ENCODE measurements around the gene RAB22A.

Gene RAB22A, protein sequence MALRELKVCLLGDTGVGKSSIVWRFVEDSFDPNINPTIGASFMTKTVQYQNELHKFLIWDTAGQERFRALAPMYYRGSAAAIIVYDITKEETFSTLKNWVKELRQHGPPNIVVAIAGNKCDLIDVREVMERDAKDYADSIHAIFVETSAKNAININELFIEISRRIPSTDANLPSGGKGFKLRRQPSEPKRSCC

GRCh38 chr20:58309591-58310290 is at the start of gene RAB22A:
Gene RAB22A (plus strand): TSS chr20:58309715. CDS start chr20:58309977, 262 bp downstream.
- H3K27ac ChIP-seq (ENCODE audit: low read depth, low read length): peak within 1 kb of the TSS; percentile 81
- no peaks in the 10 kb centered on the region for H3K9me3 ChIP-seq (ENCODE audit: control insufficient read depth in 1 of 2, low read length in 2 of 2)
- peak within 1 kb of the TSS; percentile 70 to 77 for H3K9ac ChIP-seq (ENCODE audit: low read depth in 1 of 2, low read length in 2 of 2)
- peaks cover 15 to 22% of the 10 kb centered on the region in 2 donors for H3K4me1 ChIP-seq (ENCODE audit: control insufficient read depth in 1 of 2, insufficient read depth in 2 of 2, low read length in 2 of 2)
- no peaks in the 10 kb centered on the region for H3K27me3 ChIP-seq (ENCODE audit: control insufficient read depth in 1 of 2, insufficient read depth in 2 of 2, low read length in 2 of 2)
- peaks cover 6 to 17% of the 10 kb centered on the region in 2 donors for H3K36me3 ChIP-seq (ENCODE audit: control insufficient read depth in 1 of 2, insufficient read depth in 2 of 2, low read length in 2 of 2)
- H3K4me3 ChIP-seq (ENCODE audit: low read depth in 1 of 2, low read length in 2 of 2): peak within 1 kb of the TSS; percentile 79 to 86

- no peak overlapping the region for H3K4me3 ChIP-seq (ENCODE audit: low read depth in 1 of 2, low read length in 2 of 2)
- no peak overlapping the region for H3K9ac ChIP-seq (ENCODE audit: low read depth in 1 of 2, low read length in 2 of 2)
- H3K9me3 ChIP-seq (ENCODE audit: control insufficient read depth in 1 of 2, low read length in 2 of 2): no peaks in the 10 kb centered on the region
- no peaks in the 10 kb centered on the region for H3K4me1 ChIP-seq (ENCODE audit: control insufficient read depth in 1 of 2, insufficient read depth in 2 of 2, low read length in 2 of 2)
- H3K27me3 ChIP-seq (ENCODE audit: control insufficient read depth in 1 of 2, insufficient read depth in 2 of 2, low read length in 2 of 2): no peaks in the 10 kb centered on the region
- peaks cover 0 to 11% of the 10 kb centered on the region in 2 donors for H3K36me3 ChIP-seq (ENCODE audit: control insufficient read depth in 1 of 2, insufficient read depth in 2 of 2, low read length in 2 of 2)
- no peak overlapping the region for H3K27ac ChIP-seq (ENCODE audit: low read depth, low read length)
These were observed 49.5 kb upstream of the RAB22A start for GRCh38 chr20:58260006-58260405.

- H3K4me1 ChIP-seq (ENCODE audit: control insufficient read depth in 1 of 2, insufficient read depth in 2 of 2, low read length in 2 of 2): no peaks in the 10 kb centered on the region
- H3K36me3 ChIP-seq (ENCODE audit: control insufficient read depth in 1 of 2, insufficient read depth in 2 of 2, low read length in 2 of 2): peaks cover 0 to 21% of the 10 kb centered on the region in 2 donors
- H3K9me3 ChIP-seq (ENCODE audit: control insufficient read depth in 1 of 2, low read length in 2 of 2): no peaks in the 10 kb centered on the region
- H3K4me3 ChIP-seq (ENCODE audit: low read depth in 1 of 2, low read length in 2 of 2): no peak overlapping the region
- no peaks in the 10 kb centered on the region for H3K27me3 ChIP-seq (ENCODE audit: control insufficient read depth in 1 of 2, insufficient read depth in 2 of 2, low read length in 2 of 2)
- no peak overlapping the region for H3K9ac ChIP-seq (ENCODE audit: low read depth in 1 of 2, low read length in 2 of 2)
- H3K27ac ChIP-seq (ENCODE audit: low read depth, low read length): no peak overlapping the region
These were observed 47.9 kb upstream of the RAB22A start for GRCh38 chr20:58261660-58262059.

- Histone ChIP-seq H3K27ac (ENCODE audit: low read depth, low read length) (no peak overlapping the region), H3K9me3 (ENCODE audit: control insufficient read depth in 1 of 2, low read length in 2 of 2) (no peaks in the 10 kb centered on the region), H3K27me3 (ENCODE audit: control insufficient read depth in 1 of 2, insufficient read depth in 2 of 2, low read length in 2 of 2) (no peaks in the 10 kb centered on the region), H3K4me1 (ENCODE audit: control insufficient read depth in 1 of 2, insufficient read depth in 2 of 2, low read length in 2 of 2) (peaks cover 0 to 9% of the 10 kb centered on the region in 2 donors), H3K9ac (ENCODE audit: low read depth in 1 of 2, low read length in 2 of 2) (no peak overlapping the region), H3K36me3 (ENCODE audit: control insufficient read depth in 1 of 2, insufficient read depth in 2 of 2, low read length in 2 of 2) (peaks cover 0 to 36% of the 10 kb centered on the region in 2 donors), H3K4me3 (ENCODE audit: low read depth in 1 of 2, low read length in 2 of 2) (no peak overlapping the region)
These were observed 45.2 kb upstream of the RAB22A start for GRCh38 chr20:58264271-58264670.

GRCh38 chr20:58267389-58268215 is 41.9 kb upstream of the RAB22A start:
- H3K36me3 ChIP-seq (ENCODE audit: control insufficient read depth in 1 of 2, insufficient read depth in 2 of 2, low read length in 2 of 2): peaks cover 0 to 37% of the 10 kb centered on the region in 2 donors

DNA sequence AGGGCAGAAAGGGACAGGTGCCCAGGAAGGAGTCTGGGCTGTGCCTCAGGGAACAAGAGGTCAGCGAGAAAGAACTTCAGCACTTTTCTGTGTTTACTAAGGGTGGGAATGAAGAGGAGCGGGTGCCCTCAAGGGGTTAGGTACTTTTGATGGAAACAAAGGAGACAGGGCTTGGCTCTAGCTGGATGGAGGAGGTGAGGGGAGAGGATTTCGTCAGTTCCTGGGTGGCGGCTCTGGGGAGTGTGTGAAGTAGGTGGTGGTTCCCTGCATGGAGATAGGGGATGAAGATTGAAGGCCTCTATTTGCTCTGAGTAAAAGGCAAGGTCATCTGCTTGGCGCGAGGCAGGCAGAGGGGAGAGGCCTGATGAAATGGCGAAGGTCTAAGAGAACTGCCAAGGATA is 41.1 kb upstream of the RAB22A start:
- no peak overlapping the region for H3K4me3 ChIP-seq (ENCODE audit: low read depth in 1 of 2, low read length in 2 of 2)
- no peak overlapping the region for H3K27ac ChIP-seq (ENCODE audit: low read depth, low read length)
- no peak overlapping the region for H3K9ac ChIP-seq (ENCODE audit: low read depth in 1 of 2, low read length in 2 of 2)
- H3K36me3 ChIP-seq (ENCODE audit: control insufficient read depth in 1 of 2, insufficient read depth in 2 of 2, low read length in 2 of 2): peaks cover 0 to 37% of the 10 kb centered on the region in 2 donors
- H3K4me1 ChIP-seq (ENCODE audit: control insufficient read depth in 1 of 2, insufficient read depth in 2 of 2, low read length in 2 of 2): peaks cover 0 to 9% of the 10 kb centered on the region in 2 donors
- no peaks in the 10 kb centered on the region for H3K27me3 ChIP-seq (ENCODE audit: control insufficient read depth in 1 of 2, insufficient read depth in 2 of 2, low read length in 2 of 2)
- no peaks in the 10 kb centered on the region for H3K9me3 ChIP-seq (ENCODE audit: control insufficient read depth in 1 of 2, low read length in 2 of 2)

More at GRCh38 chr20:58267389-58268215, 41.9 kb upstream of the RAB22A start:
- H3K9me3 ChIP-seq (ENCODE audit: control insufficient read depth in 1 of 2, low read length in 2 of 2): no peaks in the 10 kb centered on the region
- no peak overlapping the region for H3K9ac ChIP-seq (ENCODE audit: low read depth in 1 of 2, low read length in 2 of 2)
- no peaks in the 10 kb centered on the region for H3K27me3 ChIP-seq (ENCODE audit: control insufficient read depth in 1 of 2, insufficient read depth in 2 of 2, low read length in 2 of 2)
- H3K27ac ChIP-seq (ENCODE audit: low read depth, low read length): no peak overlapping the region
- peaks cover 0 to 9% of the 10 kb centered on the region in 2 donors for H3K4me1 ChIP-seq (ENCODE audit: control insufficient read depth in 1 of 2, insufficient read depth in 2 of 2, low read length in 2 of 2)
- H3K4me3 ChIP-seq (ENCODE audit: low read depth in 1 of 2, low read length in 2 of 2): no peak overlapping the region

DNA sequence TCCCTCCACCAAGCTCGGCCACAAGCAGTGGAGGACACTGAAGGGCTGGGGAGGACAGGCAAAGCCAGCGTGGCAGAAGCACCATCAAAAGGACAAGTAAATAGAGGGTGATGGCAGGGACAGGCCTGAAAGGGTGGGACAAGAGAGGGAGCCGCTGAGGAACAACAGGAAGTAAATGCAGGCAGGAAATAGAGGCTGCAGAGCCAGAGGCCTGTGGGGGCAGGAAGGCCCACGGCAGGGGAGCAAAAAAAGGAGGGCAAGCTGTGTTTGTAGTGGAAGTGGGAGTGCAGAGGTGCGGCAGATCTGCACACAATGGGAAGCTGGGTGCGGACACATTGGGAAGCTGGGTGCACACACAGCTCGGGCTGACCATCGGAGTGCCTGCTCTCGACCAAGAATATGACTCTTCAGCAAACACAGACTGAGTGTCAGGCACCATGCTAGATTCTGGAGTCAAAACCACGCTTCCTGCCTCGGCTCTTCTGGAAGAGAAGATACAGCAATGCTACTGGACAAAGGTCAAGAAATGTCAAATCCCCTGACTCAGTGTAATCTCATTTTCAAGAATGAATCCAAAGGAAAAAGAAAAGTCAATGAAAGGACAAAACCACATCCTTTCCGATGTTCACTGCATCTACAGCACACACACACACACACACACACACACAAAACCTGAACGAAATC is 40.4 kb upstream of the RAB22A start:
- Histone ChIP-seq H3K27ac (ENCODE audit: low read depth, low read length) (no peak overlapping the region), H3K27me3 (ENCODE audit: control insufficient read depth in 1 of 2, insufficient read depth in 2 of 2, low read length in 2 of 2) (no peaks in the 10 kb centered on the region), H3K36me3 (ENCODE audit: control insufficient read depth in 1 of 2, insufficient read depth in 2 of 2, low read length in 2 of 2) (peaks cover 0 to 35% of the 10 kb centered on the region in 2 donors)

DNA sequence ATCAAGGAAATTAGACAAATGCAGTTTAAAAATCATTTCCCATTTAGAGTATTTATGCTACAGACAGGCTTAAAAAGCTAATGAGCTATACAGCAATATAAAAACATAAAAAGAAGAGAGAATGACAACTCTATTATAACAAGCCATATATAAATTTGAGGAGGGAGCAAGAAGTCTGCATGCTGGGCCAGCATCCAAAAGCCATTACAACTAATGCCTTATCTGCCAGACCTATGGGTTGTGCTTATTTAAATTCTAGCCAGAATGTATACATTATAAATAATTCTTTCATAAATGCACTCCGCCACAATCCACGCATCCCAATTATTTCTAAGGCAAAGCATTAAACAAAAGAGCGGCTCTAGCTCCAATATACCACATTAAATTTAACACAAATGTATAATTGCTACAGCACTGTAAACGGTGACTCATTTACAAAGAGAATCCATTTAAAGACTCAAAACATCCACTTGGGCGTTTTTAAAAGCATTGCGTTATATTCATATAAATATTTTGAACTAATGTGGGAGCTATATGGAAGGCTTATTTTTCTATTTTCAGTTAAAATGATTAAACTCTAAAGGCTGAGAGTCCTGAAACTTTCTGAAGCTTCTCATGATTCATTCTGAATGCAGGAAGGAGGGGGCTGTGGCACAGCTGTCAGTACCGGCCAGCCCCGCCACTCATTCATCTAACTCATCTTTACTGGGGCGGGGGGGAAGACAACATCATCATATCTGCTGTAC is 37.7 kb upstream of the RAB22A start:
- no peak overlapping the region for H3K9ac ChIP-seq (ENCODE audit: low read depth in 1 of 2, low read length in 2 of 2)
- no peak overlapping the region for H3K4me3 ChIP-seq (ENCODE audit: low read depth in 1 of 2, low read length in 2 of 2)
- peaks cover 0 to 16% of the 10 kb centered on the region in 2 donors for H3K36me3 ChIP-seq (ENCODE audit: control insufficient read depth in 1 of 2, insufficient read depth in 2 of 2, low read length in 2 of 2)
- H3K4me1 ChIP-seq (ENCODE audit: control insufficient read depth in 1 of 2, insufficient read depth in 2 of 2, low read length in 2 of 2): peaks cover 0 to 9% of the 10 kb centered on the region in 2 donors
- no peak overlapping the region for H3K27ac ChIP-seq (ENCODE audit: low read depth, low read length)
- no peaks in the 10 kb centered on the region for H3K27me3 ChIP-seq (ENCODE audit: control insufficient read depth in 1 of 2, insufficient read depth in 2 of 2, low read length in 2 of 2)
- H3K9me3 ChIP-seq (ENCODE audit: control insufficient read depth in 1 of 2, low read length in 2 of 2): no peaks in the 10 kb centered on the region

More for the DNA sequence above, 40.4 kb upstream of the RAB22A start:
- Histone ChIP-seq H3K9me3 (ENCODE audit: control insufficient read depth in 1 of 2, low read length in 2 of 2) (no peaks in the 10 kb centered on the region), H3K4me3 (ENCODE audit: low read depth in 1 of 2, low read length in 2 of 2) (no peak overlapping the region), H3K9ac (ENCODE audit: low read depth in 1 of 2, low read length in 2 of 2) (no peak overlapping the region), H3K4me1 (ENCODE audit: control insufficient read depth in 1 of 2, insufficient read depth in 2 of 2, low read length in 2 of 2) (peaks cover 0 to 9% of the 10 kb centered on the region in 2 donors)

- no peaks in the 10 kb centered on the region for H3K27me3 ChIP-seq (ENCODE audit: control insufficient read depth in 1 of 2, insufficient read depth in 2 of 2, low read length in 2 of 2)
- H3K27ac ChIP-seq (ENCODE audit: low read depth, low read length): no peak overlapping the region
- H3K9me3 ChIP-seq (ENCODE audit: control insufficient read depth in 1 of 2, low read length in 2 of 2): no peaks in the 10 kb centered on the region
- no peak overlapping the region for H3K9ac ChIP-seq (ENCODE audit: low read depth in 1 of 2, low read length in 2 of 2)
- H3K4me1 ChIP-seq (ENCODE audit: control insufficient read depth in 1 of 2, insufficient read depth in 2 of 2, low read length in 2 of 2): no peaks in the 10 kb centered on the region
- H3K4me3 ChIP-seq (ENCODE audit: low read depth in 1 of 2, low read length in 2 of 2): no peak overlapping the region
- peaks cover 0 to under 1% of the 10 kb centered on the region in 2 donors for H3K36me3 ChIP-seq (ENCODE audit: control insufficient read depth in 1 of 2, insufficient read depth in 2 of 2, low read length in 2 of 2)
These were observed 35.1 kb upstream of the RAB22A start for GRCh38 chr20:58274384-58274783.

All from duodenal mucosa (tissue), 2 donors.